OCI-LY1 (cell line): ENCODE data around the gene SMC1A.

Source experiments
- EZH2 ChIP-seq: fragments of 200-600 bp; sonication (generic), shearing (Covaris generic); IDR thresholded peaks from 2 replicates; pipeline ENCODE4 v1.8.0; 2017; ENCODE audit warnings: borderline replicate concordance, mixed run types, mild to moderate bottlenecking, antibody characterized with exemption, low read length, moderate library complexity, mixed read lengths
- TF ChIP-seq, protein P1 (sequence below): fragments of 200-600 bp; sonication (generic), shearing (Covaris generic); IDR thresholded peaks from 2 replicates; pipeline ENCODE4 v1.5.1; 2017; ENCODE audit warnings: mild to moderate bottlenecking, antibody characterized with exemption, low read length, moderate library complexity, mixed read lengths

GRCh38 chrX:53440621-53441517, 18.4 kb upstream of the SMC1A start:
- TF ChIP-seq, protein P1, sequence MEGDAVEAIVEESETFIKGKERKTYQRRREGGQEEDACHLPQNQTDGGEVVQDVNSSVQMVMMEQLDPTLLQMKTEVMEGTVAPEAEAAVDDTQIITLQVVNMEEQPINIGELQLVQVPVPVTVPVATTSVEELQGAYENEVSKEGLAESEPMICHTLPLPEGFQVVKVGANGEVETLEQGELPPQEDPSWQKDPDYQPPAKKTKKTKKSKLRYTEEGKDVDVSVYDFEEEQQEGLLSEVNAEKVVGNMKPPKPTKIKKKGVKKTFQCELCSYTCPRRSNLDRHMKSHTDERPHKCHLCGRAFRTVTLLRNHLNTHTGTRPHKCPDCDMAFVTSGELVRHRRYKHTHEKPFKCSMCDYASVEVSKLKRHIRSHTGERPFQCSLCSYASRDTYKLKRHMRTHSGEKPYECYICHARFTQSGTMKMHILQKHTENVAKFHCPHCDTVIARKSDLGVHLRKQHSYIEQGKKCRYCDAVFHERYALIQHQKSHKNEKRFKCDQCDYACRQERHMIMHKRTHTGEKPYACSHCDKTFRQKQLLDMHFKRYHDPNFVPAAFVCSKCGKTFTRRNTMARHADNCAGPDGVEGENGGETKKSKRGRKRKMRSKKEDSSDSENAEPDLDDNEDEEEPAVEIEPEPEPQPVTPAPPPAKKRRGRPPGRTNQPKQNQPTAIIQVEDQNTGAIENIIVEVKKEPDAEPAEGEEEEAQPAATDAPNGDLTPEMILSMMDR = no peak
- no peak for TF ChIP-seq EZH2
